ENCODE results near the gene GOLIM4. TPM values are rescaled to one million over a fixed set of nuclear protein-coding genes. Genes with fewer than 3 reads are reported as not detected.

GOLIM4 gene
- polyA plus RNA-seq, 1 of the 3 experiments (the other 2 are of a cell fraction): 42.3 TPM

- Histone ChIP-seq H3K9me3 (no peaks in the 10 kb centered on the region), H3F3A (replicated peaks; ENCODE audit: insufficient read depth) (peaks cover 23% of the 10 kb centered on the region), H3K27ac (ENCODE audit: low read depth in 2 of 2, low read length in 1 of 2) (no peak overlapping the region), H2AFZ (ENCODE audit: low read depth) (no peak overlapping the region), H3K9me2 (no peaks in the 10 kb centered on the region), H3K4me2 (no peak overlapping the region), H4K20me1 (ENCODE audit: insufficient read depth) (no peaks in the 10 kb centered on the region; the same call in 1 of the 2 replicates), H3K79me2 (ENCODE audit: insufficient read depth) (peaks cover 7% of the 10 kb centered on the region; the same call in 1 of the 2 replicates), H3K36me3 (replicated peaks in 1 of 2; ENCODE audit: control insufficient read depth in 1 of 2, insufficient read depth in 2 of 2, low read length in 1 of 2) (peaks cover 46 to 58% of the 10 kb centered on the region in 2 experiments), H3K4me1 (ENCODE audit: control insufficient read depth in 1 of 2, insufficient read depth in 2 of 2, low read depth in 1 of 2, low read length in 1 of 2) (peaks cover 3 to 20% of the 10 kb centered on the region in 2 experiments; a peak in 3 of 4 replicates), H3K9ac (no peak overlapping the region), H3K27me3 (ENCODE audit: insufficient read depth) (no peaks in the 10 kb centered on the region), H3K4me3 (ENCODE audit: low read depth in 2 of 2, low read length in 1 of 2) (no peak overlapping the region)
- TF ChIP-seq TAF1 (IDR thresholded peaks at IDR 0.05; ENCODE audit: borderline replicate concordance, low read depth, low read length): no peak
- TF ChIP-seq RCOR1 (IDR thresholded peaks at IDR 0.05; ENCODE audit: low read length): no peak
- TF ChIP-seq USF1 (IDR thresholded peaks at IDR 0.05; ENCODE audit: borderline replicate concordance, low read depth): no peak
- TF ChIP-seq TCF12 (IDR thresholded peaks at IDR 0.05): no peak
- TF ChIP-seq REST (IDR thresholded peaks at IDR 0.05; ENCODE audit: low read depth, low read length): no peak
- TF ChIP-seq TEAD4 (IDR thresholded peaks at IDR 0.05; ENCODE audit: borderline replicate concordance, insufficient read depth): no peak
- no peak for TF ChIP-seq FOXM1 (IDR thresholded peaks at IDR 0.05; ENCODE audit: low read depth)
- no peak for TF ChIP-seq USF2 (IDR thresholded peaks at IDR 0.05; ENCODE audit: borderline replicate concordance, low read depth, low read length)
- TF ChIP-seq EZH2phosphoT487 (IDR thresholded peaks at IDR 0.05; ENCODE audit: borderline replicate concordance, low read depth): no peak
- TF ChIP-seq NRF1 (IDR thresholded peaks at IDR 0.05; ENCODE audit: low read depth, low read length): no peak
- WGBS (ENCODE audit: low lambda C conversion rate): 100% methylated on average over 5 of the region's 7 CpGs
- POLR2A ChIA-PET: no interaction called here
- CTCF ChIA-PET: interaction anchor here (2.5 to 4.7 kb wide), 2 partner anchors 11 to 18 kb away, joined by 12 to 24 read pairs; no protein-coding TSS in a partner anchor
- no peak for DNase-seq
Measured at GRCh38 chr3:168029705-168030104, 66.0 kb downstream of the GOLIM4 start.

- Histone ChIP-seq H3K4me1 (ENCODE audit: control insufficient read depth in 1 of 2, insufficient read depth in 2 of 2, low read depth in 1 of 2, low read length in 1 of 2) (peaks cover 3 to 11% of the 10 kb centered on the region in 2 experiments; a peak in 2 of 4 replicates), H3K9me3 (no peaks in the 10 kb centered on the region), H3K9ac (no peak overlapping the region), H3K4me3 (ENCODE audit: low read depth in 2 of 2, low read length in 1 of 2) (no peak overlapping the region), H3K9me2 (no peaks in the 10 kb centered on the region), H4K20me1 (ENCODE audit: insufficient read depth) (no peaks in the 10 kb centered on the region), H3F3A (replicated peaks; ENCODE audit: insufficient read depth) (peaks cover 20% of the 10 kb centered on the region), H3K27ac (ENCODE audit: low read depth in 2 of 2, low read length in 1 of 2) (no peak overlapping the region), H3K79me2 (ENCODE audit: insufficient read depth) (peaks cover 7% of the 10 kb centered on the region; the same call in 1 of the 2 replicates), H2AFZ (ENCODE audit: low read depth) (no peak overlapping the region), H3K27me3 (ENCODE audit: insufficient read depth) (no peaks in the 10 kb centered on the region), H3K36me3 (replicated peaks in 1 of 2; ENCODE audit: control insufficient read depth in 1 of 2, insufficient read depth in 2 of 2, low read length in 1 of 2) (peaks cover 57 to 67% of the 10 kb centered on the region in 2 experiments), H3K4me2 (no peak overlapping the region)
- no peak for DNase-seq
- ChIA-PET POLR2A (no interaction called here), CTCF (interaction anchor here (1.9 to 4.7 kb wide), 2 partner anchors 13 to 19 kb away, joined by 6 to 24 read pairs; no protein-coding TSS in a partner anchor)
- no peak for TF ChIP-seq USF2 (IDR thresholded peaks at IDR 0.05; ENCODE audit: borderline replicate concordance, low read depth, low read length)
- no peak for TF ChIP-seq TEAD4 (IDR thresholded peaks at IDR 0.05; ENCODE audit: borderline replicate concordance, insufficient read depth)
- TF ChIP-seq YY1 (IDR thresholded peaks at IDR 0.05; ENCODE audit: low read depth): no peak
- no peak for TF ChIP-seq POLR2AphosphoS5 (IDR thresholded peaks at IDR 0.05; ENCODE audit: low read depth, low read length)
- no peak for TF ChIP-seq GABPA (IDR thresholded peaks at IDR 0.05; ENCODE audit: low read depth)
- no peak for TF ChIP-seq SMC3 (IDR thresholded peaks at IDR 0.05; ENCODE audit: low read depth, low read length)
- no peak for TF ChIP-seq EP300 (IDR thresholded peaks at IDR 0.05; ENCODE audit: borderline replicate concordance in 1 of 2, low read depth in 1 of 2, low read length in 1 of 2)
- 97% methylated on average over 1 of the region's 1 CpG for WGBS (ENCODE audit: low lambda C conversion rate)
Measured at GRCh38 chr3:168028086-168028485, 67.6 kb downstream of the GOLIM4 start.
